Parathyroid adenoma (tissue), 2 donors: Measurements from ENCODE around the gene MRPL10.

Experiments used
- H2AFZ ChIP-seq: fragments of 300-600 bp; sonication (generic); one replicate; pipeline ENCODE4 v1.7.0; 2017; ENCODE audit warnings: antibody characterized with exemption, mild to moderate bottlenecking
- H3K27ac ChIP-seq: fragments of 300-600 bp; sonication (generic); one replicate; pipeline ENCODE4 v1.7.0; 2017
- H3K27me3 ChIP-seq: fragments of 300-600 bp; sonication (generic); one replicate; pipeline ENCODE4 v1.7.0; 2017; ENCODE audit warnings: low read length; ENCODE audit not compliant: control insufficient read depth, insufficient read depth
- H3K36me3 ChIP-seq: fragments of 300-600 bp; sonication (generic); one replicate; pipeline ENCODE4 v1.7.0; 2017; ENCODE audit warnings: low read length; ENCODE audit not compliant: control insufficient read depth, insufficient read depth
- H3K4me1 ChIP-seq: fragments of 300-600 bp; sonication (generic); one replicate; pipeline ENCODE4 v1.7.0; 2017; ENCODE audit warnings: control low read depth
- H3K4me2 ChIP-seq: fragments of 300-600 bp; sonication (generic); one replicate; pipeline ENCODE4 v1.7.0; 2017; ENCODE audit warnings: low read length
- H3K4me3 ChIP-seq: fragments of 300-600 bp; sonication (generic); one replicate; pipeline ENCODE4 v1.7.0; 2017; ENCODE audit warnings: low read depth, low read length
- H3K79me2 ChIP-seq: fragments of 300-600 bp; sonication (generic); one replicate; pipeline ENCODE4 v1.7.0; 2017; ENCODE audit warnings: control low read depth
- H3K9ac ChIP-seq: fragments of 300-600 bp; sonication (generic); one replicate; pipeline ENCODE4 v1.7.0; 2017; ENCODE audit warnings: mild to moderate bottlenecking
- H3K9me3 ChIP-seq: fragments of 300-600 bp; sonication (generic); one replicate; pipeline ENCODE4 v1.7.0; 2017; ENCODE audit warnings: low read length; ENCODE audit not compliant: control insufficient read depth
- CTCF ChIP-seq: fragments of 300-600 bp; sonication (generic); IDR thresholded peaks from one replicate; pipeline ENCODE4 v1.7.0; 2017; ENCODE audit warnings: antibody characterized with exemption, mild to moderate bottlenecking
- donor health status: primary hyperparathyroidism.

MRPL10 gene

GRCh38 chr17:47806913-47807255 is 24.5 kb downstream of the MRPL10 start:
- H3K79me2 ChIP-seq: no peaks in the 10 kb centered on the region
- no peaks in the 10 kb centered on the region for H3K9me3 ChIP-seq
- no peaks in the 10 kb centered on the region for H3K27me3 ChIP-seq
- TF ChIP-seq CTCF: no peak
- H3K36me3 ChIP-seq: no peaks in the 10 kb centered on the region
- H3K4me3 ChIP-seq: no peak overlapping the region
- H2AFZ ChIP-seq: no peak overlapping the region
- H3K27ac ChIP-seq: no peak overlapping the region
- H3K4me2 ChIP-seq: no peak overlapping the region
- H3K4me1 ChIP-seq: peaks cover 5% of the 10 kb centered on the region
- H3K9ac ChIP-seq: no peak overlapping the region

- Histone ChIP-seq H3K4me3 (no peak overlapping the region), H3K4me2 (no peak overlapping the region), H3K9ac (no peak overlapping the region), H3K36me3 (no peaks in the 10 kb centered on the region), H3K27ac (no peak overlapping the region), H2AFZ (no peak overlapping the region), H3K9me3 (no peaks in the 10 kb centered on the region), H3K27me3 (no peaks in the 10 kb centered on the region), H3K4me1 (peaks cover 5% of the 10 kb centered on the region), H3K79me2 (no peaks in the 10 kb centered on the region)
- TF ChIP-seq CTCF: no peak
These were observed 25.1 kb downstream of the MRPL10 start for GRCh38 chr17:47806026-47806912.

- Histone ChIP-seq H3K4me1 (no peaks in the 10 kb centered on the region), H3K36me3 (no peaks in the 10 kb centered on the region), H3K4me3 (no peak overlapping the region), H3K27ac (no peak overlapping the region), H3K27me3 (no peaks in the 10 kb centered on the region), H3K4me2 (no peak overlapping the region), H3K9me3 (no peaks in the 10 kb centered on the region), H3K9ac (no peak overlapping the region), H2AFZ (no peak overlapping the region), H3K79me2 (no peaks in the 10 kb centered on the region)
- no peak for TF ChIP-seq CTCF
These were observed 26.9 kb downstream of the MRPL10 start for GRCh38 chr17:47804461-47804860.

- no peak overlapping the region for H3K27ac ChIP-seq
- H3K4me1 ChIP-seq: no peaks in the 10 kb centered on the region
- no peak overlapping the region for H2AFZ ChIP-seq
- no peak overlapping the region for H3K4me3 ChIP-seq
- no peak overlapping the region for H3K4me2 ChIP-seq
- H3K79me2 ChIP-seq: no peaks in the 10 kb centered on the region
- no peaks in the 10 kb centered on the region for H3K36me3 ChIP-seq
- no peak for TF ChIP-seq CTCF
- no peaks in the 10 kb centered on the region for H3K27me3 ChIP-seq
- no peaks in the 10 kb centered on the region for H3K9me3 ChIP-seq
- H3K9ac ChIP-seq: no peak overlapping the region
These were observed 27.6 kb downstream of the MRPL10 start for GRCh38 chr17:47803751-47804150.

GRCh38 chr17:47803201-47803600 is 28.1 kb downstream of the MRPL10 start:
- Histone ChIP-seq H3K79me2 (no peaks in the 10 kb centered on the region), H3K27me3 (no peaks in the 10 kb centered on the region), H3K27ac (no peak overlapping the region), H3K36me3 (no peaks in the 10 kb centered on the region), H3K4me1 (no peaks in the 10 kb centered on the region), H3K9me3 (no peaks in the 10 kb centered on the region), H3K4me3 (no peak overlapping the region), H2AFZ (no peak overlapping the region), H3K9ac (no peak overlapping the region), H3K4me2 (no peak overlapping the region)
- no peak for TF ChIP-seq CTCF
